ENCODE measurements around the gene ARNT2. TPM values are rescaled to one million over a fixed set of nuclear protein-coding genes. Genes with fewer than 3 reads are reported as not detected.

The ARNT2 gene
- total and polyA plus RNA-seq, 4 experiments from 2014 or later, result not detected

GRCh38 chr15:80569656-80570055 is 165.5 kb downstream of the ARNT2 start:
- ChIA-PET POLR2A (ENCODE audit: partially characterized antibody) (no interaction called here), CTCF (ENCODE audit: partially characterized antibody) (interaction anchor here (1.4 kb wide), 1 partner anchor 206 kb away, joined by 7 read pairs; no protein-coding TSS in a partner anchor)
- Histone ChIP-seq H3K27me3 (ENCODE audit: insufficient read depth, low read length) (no peaks in the 10 kb centered on the region), H3K27ac (ENCODE audit: low read depth, low read length) (no peak overlapping the region), H3K9me3 (ENCODE audit: control insufficient read depth in 1 of 2, low read length in 2 of 2) (no peaks in the 10 kb centered on the region), H3K4me1 (ENCODE audit: insufficient read depth, low read length) (no peaks in the 10 kb centered on the region), H3K4me3 (ENCODE audit: low read length in 2 of 2) (no peak overlapping the region), H3K36me3 (ENCODE audit: insufficient read depth, low read length) (no peaks in the 10 kb centered on the region)
- Mint-ChIP-seq H3K27ac (no peak overlapping the region), H3K9me3 (no peaks in the 10 kb centered on the region), H3K4me3 (no peak overlapping the region), H3K27me3 (peaks cover 18 to 22% of the 10 kb centered on the region in 2 donors), H3K4me1 (no peaks in the 10 kb centered on the region), H3K36me3 (no peaks in the 10 kb centered on the region)
- intact Hi-C loops (cut with micrococcal nuclease), result no loop called here
- no peak for DNase-seq

- Mint-ChIP-seq H3K4me1 (no peaks in the 10 kb centered on the region), H3K27ac (no peak overlapping the region), H3K27me3 (peaks cover 19% of the 10 kb centered on the region in 2 donors), H3K9me3 (no peaks in the 10 kb centered on the region), H3K36me3 (no peaks in the 10 kb centered on the region), H3K4me3 (no peak overlapping the region)
- no peaks in the 10 kb centered on the region for H3K36me3 ChIP-seq (ENCODE audit: insufficient read depth, low read length)
- CTCF ChIA-PET (ENCODE audit: partially characterized antibody), result no interaction called here
- H3K4me1 ChIP-seq (ENCODE audit: insufficient read depth, low read length), result no peaks in the 10 kb centered on the region
- POLR2A ChIA-PET (ENCODE audit: partially characterized antibody), result no interaction called here
- no peak overlapping the region for H3K4me3 ChIP-seq (ENCODE audit: low read length in 2 of 2)
- H3K27me3 ChIP-seq (ENCODE audit: insufficient read depth, low read length), result no peaks in the 10 kb centered on the region
- no peak for DNase-seq
- intact Hi-C loops (cut with micrococcal nuclease), result no loop called here
- no peak overlapping the region for H3K27ac ChIP-seq (ENCODE audit: low read depth, low read length)
- H3K9me3 ChIP-seq (ENCODE audit: control insufficient read depth in 1 of 2, low read length in 2 of 2), result no peaks in the 10 kb centered on the region
Observed at GRCh38 chr15:80570553-80570952, 166.4 kb downstream of the ARNT2 start.

GRCh38 chr15:80572337-80572736 is 168.2 kb downstream of the ARNT2 start:
- no peak overlapping the region for H3K27ac Mint-ChIP-seq
- Histone ChIP-seq H3K4me3 (ENCODE audit: low read length in 2 of 2) (no peak overlapping the region), H3K27ac (ENCODE audit: low read depth, low read length) (no peak overlapping the region), H3K9me3 (ENCODE audit: control insufficient read depth in 1 of 2, low read length in 2 of 2) (no peaks in the 10 kb centered on the region), H3K36me3 (ENCODE audit: insufficient read depth, low read length) (no peaks in the 10 kb centered on the region), H3K27me3 (ENCODE audit: insufficient read depth, low read length) (no peaks in the 10 kb centered on the region), H3K4me1 (ENCODE audit: insufficient read depth, low read length) (no peaks in the 10 kb centered on the region)
- H3K4me1 Mint-ChIP-seq, result no peaks in the 10 kb centered on the region
- no peaks in the 10 kb centered on the region for H3K36me3 Mint-ChIP-seq
- intact Hi-C loops (cut with micrococcal nuclease), result no loop called here
- H3K9me3 Mint-ChIP-seq, result no peaks in the 10 kb centered on the region
- DNase-seq, result no peak
- H3K4me3 Mint-ChIP-seq, result no peak overlapping the region
- peaks cover 11 to 19% of the 10 kb centered on the region in 2 donors for H3K27me3 Mint-ChIP-seq
- ChIA-PET POLR2A (ENCODE audit: partially characterized antibody) (no interaction called here), CTCF (ENCODE audit: partially characterized antibody) (no interaction called here)

GRCh38 chr15:80573606-80574005 is 169.4 kb downstream of the ARNT2 start:
- Histone ChIP-seq H3K36me3 (ENCODE audit: insufficient read depth, low read length) (no peaks in the 10 kb centered on the region), H3K9me3 (ENCODE audit: control insufficient read depth in 1 of 2, low read length in 2 of 2) (no peaks in the 10 kb centered on the region), H3K4me3 (ENCODE audit: low read length in 2 of 2) (no peak overlapping the region), H3K27me3 (ENCODE audit: insufficient read depth, low read length) (no peaks in the 10 kb centered on the region), H3K4me1 (ENCODE audit: insufficient read depth, low read length) (no peaks in the 10 kb centered on the region), H3K27ac (ENCODE audit: low read depth, low read length) (no peak overlapping the region)
- intact Hi-C loops (cut with micrococcal nuclease), result no loop called here
- Mint-ChIP-seq H3K4me1 (no peaks in the 10 kb centered on the region), H3K27ac (no peak overlapping the region), H3K36me3 (no peaks in the 10 kb centered on the region), H3K9me3 (no peaks in the 10 kb centered on the region), H3K4me3 (no peak overlapping the region), H3K27me3 (peaks cover 8 to 13% of the 10 kb centered on the region in 2 donors)
- no peak for DNase-seq
- ChIA-PET CTCF (ENCODE audit: partially characterized antibody) (no interaction called here), POLR2A (ENCODE audit: partially characterized antibody) (no interaction called here)

GRCh38 chr15:80574590-80574989 is 170.4 kb downstream of the ARNT2 start:
- Mint-ChIP-seq H3K27ac (no peak overlapping the region), H3K4me3 (no peak overlapping the region), H3K27me3 (peaks cover 5 to 11% of the 10 kb centered on the region in 2 donors), H3K4me1 (no peaks in the 10 kb centered on the region), H3K36me3 (no peaks in the 10 kb centered on the region), H3K9me3 (no peaks in the 10 kb centered on the region)
- intact Hi-C loops (cut with micrococcal nuclease), result no loop called here
- no peak for DNase-seq
- H3K36me3 ChIP-seq (ENCODE audit: insufficient read depth, low read length), result no peaks in the 10 kb centered on the region
- CTCF ChIA-PET (ENCODE audit: partially characterized antibody), result no interaction called here
- POLR2A ChIA-PET (ENCODE audit: partially characterized antibody), result no interaction called here
- H3K4me1 ChIP-seq (ENCODE audit: insufficient read depth, low read length), result no peaks in the 10 kb centered on the region
- no peaks in the 10 kb centered on the region for H3K27me3 ChIP-seq (ENCODE audit: insufficient read depth, low read length)
- H3K9me3 ChIP-seq (ENCODE audit: control insufficient read depth in 1 of 2, low read length in 2 of 2), result no peaks in the 10 kb centered on the region
- no peak overlapping the region for H3K27ac ChIP-seq (ENCODE audit: low read depth, low read length)
- H3K4me3 ChIP-seq (ENCODE audit: low read length in 2 of 2), result no peak overlapping the region

- Histone ChIP-seq H3K4me3 (ENCODE audit: low read length in 2 of 2) (no peak overlapping the region), H3K4me1 (ENCODE audit: insufficient read depth, low read length) (no peaks in the 10 kb centered on the region), H3K36me3 (ENCODE audit: insufficient read depth, low read length) (no peaks in the 10 kb centered on the region), H3K27ac (ENCODE audit: low read depth, low read length) (no peak overlapping the region), H3K27me3 (ENCODE audit: insufficient read depth, low read length) (no peaks in the 10 kb centered on the region), H3K9me3 (ENCODE audit: control insufficient read depth in 1 of 2, low read length in 2 of 2) (no peaks in the 10 kb centered on the region)
- DNase-seq, result no peak
- no peak overlapping the region for H3K4me3 Mint-ChIP-seq
- ChIA-PET POLR2A (ENCODE audit: partially characterized antibody) (no interaction called here), CTCF (ENCODE audit: partially characterized antibody) (no interaction called here)
- no peaks in the 10 kb centered on the region for H3K36me3 Mint-ChIP-seq
- intact Hi-C loops (cut with micrococcal nuclease), result no loop called here
- no peak overlapping the region for H3K27ac Mint-ChIP-seq
- no peaks in the 10 kb centered on the region for H3K9me3 Mint-ChIP-seq
- no peaks in the 10 kb centered on the region for H3K4me1 Mint-ChIP-seq
- peaks cover 5 to 14% of the 10 kb centered on the region in 2 donors for H3K27me3 Mint-ChIP-seq
Observed at GRCh38 chr15:80576519-80577090, 172.4 kb downstream of the ARNT2 start.

GRCh38 chr15:80577552-80578205 is 173.5 kb downstream of the ARNT2 start:
- Mint-ChIP-seq H3K9me3 (no peaks in the 10 kb centered on the region), H3K4me3 (no peak overlapping the region), H3K27me3 (peaks cover 2 to 10% of the 10 kb centered on the region in 2 donors), H3K27ac (no peak overlapping the region), H3K36me3 (no peaks in the 10 kb centered on the region), H3K4me1 (no peaks in the 10 kb centered on the region)
- no peak for DNase-seq
- intact Hi-C loops (cut with micrococcal nuclease), result no loop called here
- H3K9me3 ChIP-seq (ENCODE audit: control insufficient read depth in 1 of 2, low read length in 2 of 2), result no peaks in the 10 kb centered on the region
- no peaks in the 10 kb centered on the region for H3K4me1 ChIP-seq (ENCODE audit: insufficient read depth, low read length)
- no peaks in the 10 kb centered on the region for H3K36me3 ChIP-seq (ENCODE audit: insufficient read depth, low read length)
- H3K4me3 ChIP-seq (ENCODE audit: low read length in 2 of 2), result no peak overlapping the region
- no peaks in the 10 kb centered on the region for H3K27me3 ChIP-seq (ENCODE audit: insufficient read depth, low read length)
- ChIA-PET CTCF (ENCODE audit: partially characterized antibody) (no interaction called here), POLR2A (ENCODE audit: partially characterized antibody) (no interaction called here)
- no peak overlapping the region for H3K27ac ChIP-seq (ENCODE audit: low read depth, low read length)
